ENCODE results near the gene PPM1L. TPM values are rescaled to one million over a fixed set of nuclear protein-coding genes. Genes with fewer than 3 reads are reported as not detected.

Gene PPM1L
- total RNA-seq, 1 experiment from 2014 or later, result 13.2 TPM

DNA sequence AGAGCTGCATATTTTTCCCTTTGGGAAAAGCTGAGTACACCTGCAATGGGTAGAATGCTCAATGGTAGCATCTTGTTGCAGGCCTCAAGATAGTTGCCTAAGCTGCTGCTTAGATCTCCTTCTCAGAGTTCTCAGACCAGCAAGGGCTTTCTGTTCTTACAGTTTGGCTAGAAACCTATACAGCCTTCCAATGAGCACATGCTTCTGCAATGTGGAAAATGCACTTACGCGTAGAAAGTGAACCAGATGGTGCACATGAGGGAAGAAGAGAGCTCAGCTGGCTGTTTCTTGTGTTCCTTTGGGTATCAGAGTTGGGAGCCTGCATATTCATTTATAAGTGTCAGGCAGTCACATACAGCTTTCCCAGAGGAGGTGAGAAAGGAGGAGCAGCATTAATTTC lies 212.7 kb downstream of the PPM1L start:
- Histone ChIP-seq H3K9me2 (ENCODE audit: insufficient read depth) (no peaks in the 10 kb centered on the region), H3K27me3 (ENCODE audit: insufficient read depth, low read length) (no peaks in the 10 kb centered on the region), H3K36me3 (ENCODE audit: control insufficient read depth in 1 of 2, insufficient read depth in 2 of 2, low read length in 2 of 2) (no peaks in the 10 kb centered on the region), H3K4me3 (replicated peaks in 1 of 2; ENCODE audit: low read depth in 1 of 2, low read length in 2 of 2) (no peak overlapping the region), H3K4me1 (ENCODE audit: control insufficient read depth in 1 of 2, insufficient read depth in 2 of 2, low read length in 2 of 2) (no peaks in the 10 kb centered on the region), H2AFZ (ENCODE audit: low read depth, low read length, poor library complexity, severe bottlenecking) (no peak overlapping the region), H4K20me1 (ENCODE audit: insufficient read depth) (no peaks in the 10 kb centered on the region), H3K4me2 (ENCODE audit: low read length) (no peak overlapping the region), H3K27ac (ENCODE audit: low read depth, low read length) (no peak overlapping the region), H3K9me3 (ENCODE audit: control insufficient read depth in 1 of 2, insufficient read depth in 1 of 2, low read depth in 1 of 2, low read length in 2 of 2) (no peaks in the 10 kb centered on the region), H3K79me2 (ENCODE audit: insufficient read depth, low read length) (no peaks in the 10 kb centered on the region), H3K9ac (ENCODE audit: low read length) (no peak overlapping the region)
- ChIA-PET POLR2A (no interaction called here), RAD21 (ENCODE audit: low non-redundant PET in 1 of 2, low total read pairs in 2 of 2, uncharacterized antibody in 2 of 2, unreplicated experiment in 2 of 2) (no interaction called here), CTCF (no interaction called here)
- TF ChIP-seq SP1 (IDR thresholded peaks at IDR 0.05; ENCODE audit: low read depth) (no peak), SIN3A (IDR thresholded peaks at IDR 0.05; ENCODE audit: low read depth) (no peak), JUND (IDR thresholded peaks at IDR 0.05) (no peak), EZH2 (IDR thresholded peaks at IDR 0.05) (no peak), FOSL1 (IDR thresholded peaks at IDR 0.05; ENCODE audit: low read depth) (no peak), EGR1 (IDR thresholded peaks at IDR 0.05; ENCODE audit: low read depth) (no peak), EZH2phosphoT487 (IDR thresholded peaks at IDR 0.05; ENCODE audit: borderline replicate concordance) (no peak), ELF1 (IDR thresholded peaks at IDR 0.05; ENCODE audit: borderline replicate concordance, low read depth) (no peak), CBX3 (IDR thresholded peaks at IDR 0.05; ENCODE audit: low read depth) (no peak)
- TF ChIP-seq, protein P1, sequence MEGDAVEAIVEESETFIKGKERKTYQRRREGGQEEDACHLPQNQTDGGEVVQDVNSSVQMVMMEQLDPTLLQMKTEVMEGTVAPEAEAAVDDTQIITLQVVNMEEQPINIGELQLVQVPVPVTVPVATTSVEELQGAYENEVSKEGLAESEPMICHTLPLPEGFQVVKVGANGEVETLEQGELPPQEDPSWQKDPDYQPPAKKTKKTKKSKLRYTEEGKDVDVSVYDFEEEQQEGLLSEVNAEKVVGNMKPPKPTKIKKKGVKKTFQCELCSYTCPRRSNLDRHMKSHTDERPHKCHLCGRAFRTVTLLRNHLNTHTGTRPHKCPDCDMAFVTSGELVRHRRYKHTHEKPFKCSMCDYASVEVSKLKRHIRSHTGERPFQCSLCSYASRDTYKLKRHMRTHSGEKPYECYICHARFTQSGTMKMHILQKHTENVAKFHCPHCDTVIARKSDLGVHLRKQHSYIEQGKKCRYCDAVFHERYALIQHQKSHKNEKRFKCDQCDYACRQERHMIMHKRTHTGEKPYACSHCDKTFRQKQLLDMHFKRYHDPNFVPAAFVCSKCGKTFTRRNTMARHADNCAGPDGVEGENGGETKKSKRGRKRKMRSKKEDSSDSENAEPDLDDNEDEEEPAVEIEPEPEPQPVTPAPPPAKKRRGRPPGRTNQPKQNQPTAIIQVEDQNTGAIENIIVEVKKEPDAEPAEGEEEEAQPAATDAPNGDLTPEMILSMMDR (IDR thresholded peaks at IDR 0.05 in 2 of 3, conservative IDR thresholded peaks at IDR 0.05 in 1 of 3; ENCODE audit: borderline replicate concordance in 1 of 3, insufficient read depth in 1 of 3, low read depth in 2 of 3, low read length in 2 of 3), result no peak
- DNase-seq (ENCODE audit: low read depth, low spot score) (no peak), ATAC-seq (no peak)
- BruUV-seq (replicated peaks), result no TSS peak
- intact Hi-C loops (cut with micrococcal nuclease), result no loop called here

Data from HCT116 (cell line).